GM04504 (cell line): Measurements from ENCODE around the gene OSBPL2.

Source experiments
- DNase-seq: peaks from one replicate; pipeline ENCODE4 v3.0.0-alpha.2; 2012; ENCODE audit warnings: low read depth

Gene OSBPL2

GRCh38 chr20:62206388-62206775 is 31.9 kb upstream of the OSBPL2 start:
- no peak for DNase-seq

- DNase-seq = no peak
Observed at GRCh38 chr20:62208061-62208794, 30.1 kb upstream of the OSBPL2 start.

- DNase-seq = no peak
Observed at GRCh38 chr20:62208795-62209755, 29.2 kb upstream of the OSBPL2 start.

GRCh38 chr20:62209850-62210495 is 28.3 kb upstream of the OSBPL2 start:
- no peak for DNase-seq

GRCh38 chr20:62210496-62210855 is 27.8 kb upstream of the OSBPL2 start:
- no peak for DNase-seq

- no peak for DNase-seq
Observed at GRCh38 chr20:62211216-62211615, 27.1 kb upstream of the OSBPL2 start.

- DNase-seq = no peak
Observed at GRCh38 chr20:62211769-62212288, 26.5 kb upstream of the OSBPL2 start.

GRCh38 chr20:62212299-62212698 is 26.0 kb upstream of the OSBPL2 start:
- no peak for DNase-seq

GRCh38 chr20:62214067-62214466 is 24.3 kb upstream of the OSBPL2 start:
- DNase-seq = no peak

- DNase-seq = no peak
Observed at GRCh38 chr20:62215020-62215990, 23.0 kb upstream of the OSBPL2 start.

GRCh38 chr20:62215991-62216635 is 22.2 kb upstream of the OSBPL2 start:
- DNase-seq = no peak

GRCh38 chr20:62216636-62217566 is 21.4 kb upstream of the OSBPL2 start:
- no peak for DNase-seq

GRCh38 chr20:62217913-62218773 is 20.2 kb upstream of the OSBPL2 start:
- DNase-seq = no peak

GRCh38 chr20:62219101-62219991 is 19.0 kb upstream of the OSBPL2 start:
- DNase-seq = no peak

- no peak for DNase-seq
Observed at GRCh38 chr20:62219992-62220665, 18.2 kb upstream of the OSBPL2 start, which contains the start of gene HRH3. TSS of gene HRH3 (minus strand) at chr20:62220278. CDS start at chr20:62219970, 308 bp downstream.

GRCh38 chr20:62220666-62221568 is 17.4 kb upstream of the OSBPL2 start:
- no peak for DNase-seq
